K562 (cell line): ENCODE results near the gene TEX9. TPM values are rescaled to one million over a fixed set of nuclear protein-coding genes. Genes with fewer than 3 reads are reported as not detected.

Experiments used
- ATAC-seq: fragments of 200-7000 bp; cut with Tn5 transposase; 3 replicates; pipeline ENCODE4 v1.9.1; 2020; ENCODE audit warnings: moderate library complexity
- BruUV-seq: library from RNA; stranded (reverse); fragments of 400-500 nt; replicated peaks from 2 replicates; lab custom pipeline; 2021; lab: Mats Ljungman, UMichigan
- CTCF ChIA-PET: fragments of 300-600 bp; formaldehyde crosslinking; extraction: SDS; loops from one replicate; lab custom pipeline; 2021; ENCODE audit warnings: low intra/inter-chr PET ratio; lab: Yijun Ruan, JAX
- POLR2A ChIA-PET: fragments of 300-600, 350-650 bp; sonication (Branson Sonifier 250); formaldehyde crosslinking; extraction: SDS; loops from one replicate; lab custom pipeline; 2021; ENCODE audit warnings: antibody characterized with exemption, inconsistent platforms; lab: Yijun Ruan, JAX
- DNase-seq, 4 experiments: peaks; one replicate each; pipeline versions ENCODE4 v3.0.0 to v3.0.0-alpha.2; 2011 to 2018; ENCODE audit warnings: low spot score in 3 of 4, mixed read lengths in 3 of 4; ENCODE audit errors: extremely low read depth in 1 of 4
- FAIRE-seq: peaks from 2 replicates; lab custom pipeline; 2011; peaks lifted over from hg19 to GRCh38; lab: Jason Lieb, UNC
- H2AFZ ChIP-seq: 2 replicates; pipeline ENCODE4 v1.6.0; 2011; ENCODE audit warnings: low read depth, low read length, control low read depth, inconsistent platforms
- H3K27ac ChIP-seq: fragments of 200-600 bp; 3 replicates; pipeline ENCODE4 v1.8.0; 2011; ENCODE audit warnings: low read depth, mild to moderate bottlenecking, control low read depth, inconsistent platforms, low read length, moderate library complexity, mixed read lengths; ENCODE audit errors: extremely low read depth
- H3K27me3 ChIP-seq, 2 experiments: fragments of 300-600 bp in 1 of 2; 2 replicates in 1 of 2; 3 replicates in 1 of 2; pipeline versions ENCODE4 v1.6.0 to v1.8.0; 2011; ENCODE audit warnings: inconsistent platforms in 2 of 2, low read length in 2 of 2, mild to moderate bottlenecking in 1 of 2, mixed read lengths in 1 of 2, moderate library complexity in 1 of 2; ENCODE audit not compliant: control insufficient read depth in 2 of 2, insufficient read depth in 2 of 2
- H3K36me3 ChIP-seq: fragments of 300-600 bp; 3 replicates; pipeline ENCODE4 v1.8.0; 2011; ENCODE audit warnings: mild to moderate bottlenecking, low read length, inconsistent platforms; ENCODE audit not compliant: control insufficient read depth, insufficient read depth
- H3K4me1 ChIP-seq, 2 experiments: fragments of 200-600 bp in 1 of 2; replicated peaks in 1 of 2; 2 replicates in 1 of 2; 3 replicates in 1 of 2; pipeline versions ENCODE4 v1.5.1 to v1.8.0; 2011; ENCODE audit warnings: inconsistent platforms in 2 of 2, low read length in 2 of 2, mild to moderate bottlenecking in 1 of 2, mixed read lengths in 1 of 2, moderate library complexity in 1 of 2; ENCODE audit not compliant: control insufficient read depth in 2 of 2, insufficient read depth in 2 of 2
- H3K4me2 ChIP-seq: 2 replicates; pipeline ENCODE4 v1.6.1; 2011; ENCODE audit warnings: low read length, control low read depth, inconsistent platforms, mixed read lengths; ENCODE audit not compliant: insufficient read depth
- H3K4me3 ChIP-seq: fragments of 200-600 bp; sonication (generic), shearing (Covaris generic); 2 replicates; pipeline ENCODE4 v1.5.1; 2016; ENCODE audit warnings: control low read depth, inconsistent platforms
- H3K79me2 ChIP-seq: fragments of 200-600 bp; 3 replicates; pipeline ENCODE4 v1.8.0; 2011; ENCODE audit warnings: low read length, inconsistent platforms; ENCODE audit not compliant: control insufficient read depth, insufficient read depth
- H3K9ac ChIP-seq, 2 experiments: 2 replicates each; pipeline versions ENCODE4 v1.6.0 to v1.6.1; 2011; ENCODE audit warnings: low read depth in 2 of 2, low read length in 2 of 2, control low read depth in 1 of 2, inconsistent platforms in 1 of 2, mild to moderate bottlenecking in 1 of 2, mixed read lengths in 1 of 2; ENCODE audit not compliant: insufficient read depth in 1 of 2
- H3K9me1 ChIP-seq: one replicate; pipeline ENCODE4 v1.6.0; 2011; ENCODE audit warnings: inconsistent platforms, mild to moderate bottlenecking, low read length, moderate library complexity; ENCODE audit not compliant: control insufficient read depth, insufficient read depth
- H3K9me3 ChIP-seq: replicated peaks from 2 replicates; pipeline ENCODE4 v1.5.1; 2011; ENCODE audit warnings: low read depth, low read length, inconsistent platforms; ENCODE audit not compliant: control insufficient read depth, insufficient read depth
- H4K20me1 ChIP-seq: replicated peaks from 2 replicates; pipeline ENCODE4 v1.6.1; 2011; ENCODE audit warnings: low read length, inconsistent platforms, mixed read lengths; ENCODE audit not compliant: control insufficient read depth, insufficient read depth
- BRD4 ChIP-seq: fragments of 200-600 bp; sonication (generic); IDR thresholded peaks from 2 replicates; pipeline ENCODE4 v1.6.1; 2017; ENCODE audit warnings: inconsistent platforms
- CEBPB ChIP-seq: fragments of 450-650 bp; IDR thresholded peaks from 2 replicates; pipeline ENCODE4 v1.6.1; 2016; ENCODE audit warnings: missing genetic modification characterization, missing compliant biosample characterization
- E4F1 ChIP-seq: fragments of 250-450 bp; sonication (Bioruptor Pico); IDR thresholded peaks from 2 replicates; pipeline ENCODE4 v1.5.0; 2021; ENCODE audit warnings: mild to moderate bottlenecking, borderline replicate concordance
- ETV1 ChIP-seq: fragments of 450-650 bp; conservative IDR thresholded peaks from 2 replicates; pipeline ENCODE4 v1.6.1; 2016; ENCODE audit warnings: missing genetic modification characterization, control low read depth, low read depth, missing compliant biosample characterization
- RBM22 ChIP-seq: fragments of 200-400 bp; formaldehyde crosslinking; IDR thresholded peaks from 2 replicates; pipeline ENCODE4 v1.6.1; 2018; ENCODE audit warnings: low read length, low read depth; ENCODE audit not compliant: poor library complexity, severe bottlenecking
- ZNF668 ChIP-seq: fragments of 250-450 bp; sonication (Bioruptor Pico); IDR thresholded peaks from 2 replicates; pipeline ENCODE4 v1.8.0; 2022; ENCODE audit warnings: mild to moderate bottlenecking, inconsistent platforms
- WGBS: fragments of 100-300 bp; shearing (Covaris generic); methylation state at CpG from one replicate; pipeline ENCODE4 v1.1.6; 2016; ENCODE audit warnings: low coverage, mixed read lengths; ENCODE audit not compliant: insufficient coverage; ENCODE audit errors: missing lambda C conversion rate; 5-methylcytosine and 5-hydroxymethylcytosine counted together
- in situ Hi-C: fragments of 300-500 bp; cut with MboI; formaldehyde crosslinking; loops from 4 replicates; pipeline ENCODE4 v1.15.0; 2018; ENCODE audit warnings: inconsistent platforms, mixed read lengths
- intact Hi-C: fragments of 100-400 bp; cut with micrococcal nuclease; formaldehyde crosslinking; loops from 2 replicates; pipeline ENCODE4 v1.14.2; 2022
- polyA plus RNA-seq, 8 experiments: library from polyadenylated mRNA; depleted of rRNA in 4 of 8; stranded (reverse) in 5 of 8; unstranded in 3 of 8; fragments of >200 nt; fragmentation: Nextera tagmentation in 2 of 8; fragmentation: Illumina TruSeq in 1 of 8; extraction: Ambion mirVana in 2 of 8; extraction: Trizol in 1 of 8; gene quantifications; 2 replicates each; pipeline versions ENCODE4 v1.2.1 to v1.2.3, GENCODE V29; 2011 to 2014; ENCODE audit warnings: inconsistent platforms in 1 of 8, missing spikeins in 1 of 8
- total RNA-seq, 7 experiments: library from RNA; depleted of rRNA in 6 of 7; stranded (reverse); fragments of >200 nt in 6 of 7; fragmentation: Illumina TruSeq in 2 of 7; extraction: Trizol in 2 of 7; gene quantifications; 2 replicates each; pipeline versions ENCODE4 v1.2.1 to v1.2.3, GENCODE V29; 2011 to 2021; ENCODE audit warnings: low replicate concordance in 1 of 7
- TF ChIP-seq, protein P1 (sequence below): fragments of 250-450 bp; sonication (Bioruptor Pico); IDR thresholded peaks from 2 replicates; pipeline ENCODE4 v1.8.0; 2021; ENCODE audit warnings: mild to moderate bottlenecking, moderate library complexity

TEX9 gene
- total and polyA plus RNA-seq, 9 of the 15 experiments (the other 6 are each of a cell fraction or from before 2014, with no cell fraction given): 0.93 to 3.6 (median 2.4) TPM

GRCh38 chr15:56344336-56344735 is 20.9 kb upstream of the TEX9 start:
- intact Hi-C loops: no loop called here
- no peaks in the 10 kb centered on the region for H3K27me3 ChIP-seq
- no peak overlapping the region for H3K4me2 ChIP-seq
- H3K79me2 ChIP-seq: no peaks in the 10 kb centered on the region
- H3K4me3 ChIP-seq: no peak overlapping the region
- peaks cover 0 to 3% of the 10 kb centered on the region in 2 experiments; a peak in 1 of 5 replicates for H3K4me1 ChIP-seq
- in situ Hi-C loops: no loop called here
- BruUV-seq: no TSS peak
- H3K9ac ChIP-seq: no peak overlapping the region
- TF ChIP-seq CEBPB (tag): no peak
- no peak for TF ChIP-seq E4F1 (CRISPR knock-in tag)
- no peak for TF ChIP-seq ZNF668 (CRISPR knock-in tag)
- TF ChIP-seq BRD4: no peak
- TF ChIP-seq ETV1 (tag): no peak
- TF ChIP-seq RBM22: no peak
- TF ChIP-seq, protein P1, sequence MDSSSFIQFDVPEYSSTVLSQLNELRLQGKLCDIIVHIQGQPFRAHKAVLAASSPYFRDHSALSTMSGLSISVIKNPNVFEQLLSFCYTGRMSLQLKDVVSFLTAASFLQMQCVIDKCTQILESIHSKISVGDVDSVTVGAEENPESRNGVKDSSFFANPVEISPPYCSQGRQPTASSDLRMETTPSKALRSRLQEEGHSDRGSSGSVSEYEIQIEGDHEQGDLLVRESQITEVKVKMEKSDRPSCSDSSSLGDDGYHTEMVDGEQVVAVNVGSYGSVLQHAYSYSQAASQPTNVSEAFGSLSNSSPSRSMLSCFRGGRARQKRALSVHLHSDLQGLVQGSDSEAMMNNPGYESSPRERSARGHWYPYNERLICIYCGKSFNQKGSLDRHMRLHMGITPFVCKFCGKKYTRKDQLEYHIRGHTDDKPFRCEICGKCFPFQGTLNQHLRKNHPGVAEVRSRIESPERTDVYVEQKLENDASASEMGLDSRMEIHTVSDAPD (CRISPR knock-in tag): no peak
- H3K36me3 ChIP-seq: no peaks in the 10 kb centered on the region
- DNase-seq: no peak
- H2AFZ ChIP-seq: no peak overlapping the region
- CTCF ChIA-PET: no interaction called here
- ATAC-seq: no peak
- 31% methylated on average over 2 of the region's 2 CpGs for whole genome bisulfite sequencing
- POLR2A ChIA-PET: no interaction called here
- H3K9me3 ChIP-seq: no peaks in the 10 kb centered on the region
- no peaks in the 10 kb centered on the region for H3K9me1 ChIP-seq
- no peaks in the 10 kb centered on the region for H4K20me1 ChIP-seq
- H3K27ac ChIP-seq: no peak overlapping the region
- FAIRE-seq: no peak
